ENCODE measurements around the gene INHA. TPM values are rescaled to one million over a fixed set of nuclear protein-coding genes. Genes with fewer than 3 reads are reported as not detected.
A peak's percentile ranks its signal among the peaks of the same experiment; 100 is the strongest.

The INHA gene
- total RNA-seq, 1 donor from 2014 or later: not detected

DNA sequence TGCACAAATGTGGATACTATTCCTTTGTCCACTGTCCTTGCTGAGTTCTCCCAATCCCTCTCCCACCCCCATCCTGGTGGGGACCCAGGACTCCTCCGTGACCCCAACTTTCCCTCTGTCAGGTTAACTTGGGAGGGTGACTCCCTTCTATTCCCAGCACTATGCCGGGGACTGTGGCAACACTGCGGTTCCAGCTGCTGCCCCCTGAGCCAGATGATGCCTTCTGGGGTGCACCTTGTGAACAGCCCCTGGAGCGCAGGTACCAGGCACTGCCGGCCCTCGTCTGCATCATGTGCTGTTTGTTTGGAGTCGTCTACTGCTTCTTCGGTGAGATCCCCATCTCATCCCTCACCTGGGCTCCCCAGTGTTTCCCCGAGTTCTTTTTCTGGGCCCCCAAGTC lies 27.5 kb upstream of the INHA start:
- H3K9me3 Mint-ChIP-seq (ENCODE audit: unreplicated experiment): no peaks in the 10 kb centered on the region
- peaks cover 15% of the 10 kb centered on the region for H3K4me1 Mint-ChIP-seq (ENCODE audit: unreplicated experiment)
- peak overlapping the region; percentile 81 for H3K4me3 Mint-ChIP-seq (ENCODE audit: unreplicated experiment)
- peak overlapping the region; percentile 74 for H3K27ac Mint-ChIP-seq (ENCODE audit: unreplicated experiment)
- DNase-seq (ENCODE audit: low spot score): no peak
- H3K27me3 Mint-ChIP-seq (ENCODE audit: unreplicated experiment): peaks cover 46% of the 10 kb centered on the region
- peaks cover 23% of the 10 kb centered on the region for H3K36me3 Mint-ChIP-seq (ENCODE audit: low read depth, unreplicated experiment)
- TF ChIP-seq, protein P1, sequence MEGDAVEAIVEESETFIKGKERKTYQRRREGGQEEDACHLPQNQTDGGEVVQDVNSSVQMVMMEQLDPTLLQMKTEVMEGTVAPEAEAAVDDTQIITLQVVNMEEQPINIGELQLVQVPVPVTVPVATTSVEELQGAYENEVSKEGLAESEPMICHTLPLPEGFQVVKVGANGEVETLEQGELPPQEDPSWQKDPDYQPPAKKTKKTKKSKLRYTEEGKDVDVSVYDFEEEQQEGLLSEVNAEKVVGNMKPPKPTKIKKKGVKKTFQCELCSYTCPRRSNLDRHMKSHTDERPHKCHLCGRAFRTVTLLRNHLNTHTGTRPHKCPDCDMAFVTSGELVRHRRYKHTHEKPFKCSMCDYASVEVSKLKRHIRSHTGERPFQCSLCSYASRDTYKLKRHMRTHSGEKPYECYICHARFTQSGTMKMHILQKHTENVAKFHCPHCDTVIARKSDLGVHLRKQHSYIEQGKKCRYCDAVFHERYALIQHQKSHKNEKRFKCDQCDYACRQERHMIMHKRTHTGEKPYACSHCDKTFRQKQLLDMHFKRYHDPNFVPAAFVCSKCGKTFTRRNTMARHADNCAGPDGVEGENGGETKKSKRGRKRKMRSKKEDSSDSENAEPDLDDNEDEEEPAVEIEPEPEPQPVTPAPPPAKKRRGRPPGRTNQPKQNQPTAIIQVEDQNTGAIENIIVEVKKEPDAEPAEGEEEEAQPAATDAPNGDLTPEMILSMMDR (IDR thresholded peaks at IDR 0.05; ENCODE audit: unreplicated experiment): no peak

GRCh38 chr2:219545295-219545942 lies 26.7 kb upstream of the INHA start:
- H3K4me3 Mint-ChIP-seq (ENCODE audit: unreplicated experiment): no peak overlapping the region
- no peak for DNase-seq (ENCODE audit: low spot score)
- H3K4me1 Mint-ChIP-seq (ENCODE audit: unreplicated experiment): peaks cover 15% of the 10 kb centered on the region
- H3K36me3 Mint-ChIP-seq (ENCODE audit: low read depth, unreplicated experiment): peaks cover 23% of the 10 kb centered on the region
- H3K9me3 Mint-ChIP-seq (ENCODE audit: unreplicated experiment): no peaks in the 10 kb centered on the region
- TF ChIP-seq, protein P1 (IDR thresholded peaks at IDR 0.05; ENCODE audit: unreplicated experiment): no peak
- peaks cover 46% of the 10 kb centered on the region for H3K27me3 Mint-ChIP-seq (ENCODE audit: unreplicated experiment)
- H3K27ac Mint-ChIP-seq (ENCODE audit: unreplicated experiment): no peak overlapping the region

GRCh38 chr2:219545943-219546352 lies 26.2 kb upstream of the INHA start:
- Mint-ChIP-seq H3K4me3 (ENCODE audit: unreplicated experiment) (peak overlapping the region; percentile 10), H3K9me3 (ENCODE audit: unreplicated experiment) (no peaks in the 10 kb centered on the region), H3K4me1 (ENCODE audit: unreplicated experiment) (peaks cover 15% of the 10 kb centered on the region), H3K27me3 (ENCODE audit: unreplicated experiment) (peaks cover 46% of the 10 kb centered on the region), H3K27ac (ENCODE audit: unreplicated experiment) (no peak overlapping the region), H3K36me3 (ENCODE audit: low read depth, unreplicated experiment) (peaks cover 23% of the 10 kb centered on the region)
- TF ChIP-seq, protein P1 (IDR thresholded peaks at IDR 0.05; ENCODE audit: unreplicated experiment): no peak
- no peak for DNase-seq (ENCODE audit: low spot score)

GRCh38 chr2:219547621-219548020 lies 24.5 kb upstream of the INHA start:
- DNase-seq (ENCODE audit: low spot score): no peak
- TF ChIP-seq, protein P1 (IDR thresholded peaks at IDR 0.05; ENCODE audit: unreplicated experiment): no peak
- H3K4me3 Mint-ChIP-seq (ENCODE audit: unreplicated experiment): no peak overlapping the region
- H3K9me3 Mint-ChIP-seq (ENCODE audit: unreplicated experiment): no peaks in the 10 kb centered on the region
- peaks cover 11% of the 10 kb centered on the region for H3K4me1 Mint-ChIP-seq (ENCODE audit: unreplicated experiment)
- H3K27me3 Mint-ChIP-seq (ENCODE audit: unreplicated experiment): peaks cover 42% of the 10 kb centered on the region
- no peak overlapping the region for H3K27ac Mint-ChIP-seq (ENCODE audit: unreplicated experiment)
- H3K36me3 Mint-ChIP-seq (ENCODE audit: low read depth, unreplicated experiment): peaks cover 20% of the 10 kb centered on the region

DNA sequence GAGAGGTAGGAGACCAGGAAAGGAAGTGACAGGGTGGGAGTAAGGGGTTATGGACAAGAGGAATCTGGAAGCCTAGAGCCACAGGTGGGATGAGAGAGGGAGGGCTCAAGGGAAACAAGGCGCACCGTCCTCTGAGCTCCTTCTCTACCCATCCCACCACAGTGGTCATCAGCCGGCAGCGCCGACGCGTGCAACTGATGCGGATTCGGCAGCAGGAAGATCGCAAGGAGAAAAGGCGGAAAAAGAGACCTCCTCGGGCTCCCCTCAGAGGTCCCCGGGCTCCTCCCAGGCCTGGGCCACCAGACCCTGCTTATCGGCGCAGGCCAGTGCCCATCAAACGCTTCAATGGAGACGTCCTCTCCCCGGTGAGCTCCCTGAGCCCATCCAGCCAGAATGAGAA lies 23.1 kb upstream of the INHA start:
- H3K4me3 Mint-ChIP-seq (ENCODE audit: unreplicated experiment): no peak overlapping the region
- peaks cover 44% of the 10 kb centered on the region for H3K27me3 Mint-ChIP-seq (ENCODE audit: unreplicated experiment)
- no peak for DNase-seq (ENCODE audit: low spot score)
- peaks cover 8% of the 10 kb centered on the region for H3K4me1 Mint-ChIP-seq (ENCODE audit: unreplicated experiment)
- no peaks in the 10 kb centered on the region for H3K9me3 Mint-ChIP-seq (ENCODE audit: unreplicated experiment)
- H3K36me3 Mint-ChIP-seq (ENCODE audit: low read depth, unreplicated experiment): peaks cover 24% of the 10 kb centered on the region
- H3K27ac Mint-ChIP-seq (ENCODE audit: unreplicated experiment): no peak overlapping the region
- TF ChIP-seq, protein P1 (IDR thresholded peaks at IDR 0.05; ENCODE audit: unreplicated experiment): no peak

Measured in endothelial cell (in vitro differentiated cells).